ENCODE measurements around the gene ATXN10. TPM values are rescaled to one million over a fixed set of nuclear protein-coding genes. Genes with fewer than 3 reads are reported as not detected.
A peak's percentile ranks its signal among the peaks of the same experiment; 100 is the strongest.

The ATXN10 gene
- total RNA-seq, 1 donor from 2014 or later: 117 TPM

DNA sequence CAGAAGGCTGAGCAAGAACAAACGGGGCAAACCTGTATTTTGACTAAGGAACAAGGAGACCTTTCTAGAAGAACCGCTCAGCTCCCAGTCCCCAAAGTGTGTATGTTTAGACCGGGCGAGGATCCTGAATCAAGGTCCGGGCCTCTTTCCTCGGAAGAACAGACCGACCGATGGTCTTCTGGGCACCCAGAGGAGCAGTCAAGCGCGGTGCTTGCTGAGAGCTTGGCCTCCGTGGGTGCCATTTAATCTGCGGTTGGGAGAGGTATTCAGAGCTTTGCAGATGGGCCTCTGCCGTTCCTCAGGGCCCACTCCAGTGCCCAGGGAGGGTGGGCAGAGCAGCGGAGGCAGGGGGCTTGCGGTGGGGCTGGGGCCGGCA, 26.5 kb upstream of the ATXN10 start:
- no peak overlapping the region for H3K27ac Mint-ChIP-seq (ENCODE audit: unreplicated experiment)
- H3K9me3 Mint-ChIP-seq (ENCODE audit: low read depth): no peaks in the 10 kb centered on the region
- DNase-seq (ENCODE audit: low spot score): no peak
- no peaks in the 10 kb centered on the region for H3K36me3 Mint-ChIP-seq (ENCODE audit: low read depth)
- TF ChIP-seq, protein P1, sequence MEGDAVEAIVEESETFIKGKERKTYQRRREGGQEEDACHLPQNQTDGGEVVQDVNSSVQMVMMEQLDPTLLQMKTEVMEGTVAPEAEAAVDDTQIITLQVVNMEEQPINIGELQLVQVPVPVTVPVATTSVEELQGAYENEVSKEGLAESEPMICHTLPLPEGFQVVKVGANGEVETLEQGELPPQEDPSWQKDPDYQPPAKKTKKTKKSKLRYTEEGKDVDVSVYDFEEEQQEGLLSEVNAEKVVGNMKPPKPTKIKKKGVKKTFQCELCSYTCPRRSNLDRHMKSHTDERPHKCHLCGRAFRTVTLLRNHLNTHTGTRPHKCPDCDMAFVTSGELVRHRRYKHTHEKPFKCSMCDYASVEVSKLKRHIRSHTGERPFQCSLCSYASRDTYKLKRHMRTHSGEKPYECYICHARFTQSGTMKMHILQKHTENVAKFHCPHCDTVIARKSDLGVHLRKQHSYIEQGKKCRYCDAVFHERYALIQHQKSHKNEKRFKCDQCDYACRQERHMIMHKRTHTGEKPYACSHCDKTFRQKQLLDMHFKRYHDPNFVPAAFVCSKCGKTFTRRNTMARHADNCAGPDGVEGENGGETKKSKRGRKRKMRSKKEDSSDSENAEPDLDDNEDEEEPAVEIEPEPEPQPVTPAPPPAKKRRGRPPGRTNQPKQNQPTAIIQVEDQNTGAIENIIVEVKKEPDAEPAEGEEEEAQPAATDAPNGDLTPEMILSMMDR (IDR thresholded peaks at IDR 0.05): no peak
- no peak overlapping the region for H3K4me3 Mint-ChIP-seq (ENCODE audit: unreplicated experiment)
- H3K4me1 Mint-ChIP-seq (ENCODE audit: low read depth): peaks cover 3% of the 10 kb centered on the region
- H3K27me3 Mint-ChIP-seq (ENCODE audit: low read depth): peaks cover 13% of the 10 kb centered on the region

DNA sequence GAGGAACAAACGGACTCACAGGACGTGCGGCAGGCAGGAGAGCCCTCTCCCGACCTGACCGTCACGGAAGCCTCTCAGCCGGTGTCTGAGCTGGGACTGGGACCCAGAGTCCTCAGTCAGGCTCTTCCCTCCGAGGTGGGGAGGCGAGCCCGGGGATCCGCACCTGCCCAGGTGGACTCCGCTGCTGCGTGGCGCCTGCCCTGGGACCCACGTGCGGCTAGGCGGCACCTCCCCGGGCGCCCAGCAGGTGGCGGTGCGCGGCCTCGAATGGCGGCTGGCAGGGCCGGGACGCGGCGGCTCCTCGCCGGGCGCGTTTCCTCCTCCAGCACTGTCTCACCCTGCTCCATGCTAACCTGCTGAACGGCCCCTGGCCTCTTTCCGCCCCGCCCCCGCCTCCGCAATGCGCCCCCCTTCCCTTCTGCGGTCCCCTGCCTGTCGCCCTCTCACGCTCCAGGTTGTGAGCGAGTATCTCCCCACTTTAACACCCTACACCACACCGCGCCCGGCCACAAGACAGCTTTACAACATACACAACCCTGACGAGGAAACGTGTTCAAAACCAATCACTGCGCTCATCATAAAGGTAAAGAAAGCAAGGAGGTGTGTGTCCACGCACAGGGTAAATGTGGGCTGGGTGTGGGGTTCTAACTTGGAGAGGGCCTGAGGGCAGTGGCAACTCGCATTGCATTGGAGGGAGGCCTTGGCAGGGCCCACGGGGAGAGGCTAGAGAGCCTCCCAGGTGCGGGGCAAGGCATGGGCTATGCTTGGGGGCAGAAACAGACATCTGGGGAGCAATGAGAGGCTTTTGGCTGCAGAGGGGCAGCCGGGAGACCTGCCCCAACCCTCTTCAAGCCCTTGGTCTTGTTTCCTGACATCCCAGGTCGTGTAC, 25.9 kb upstream of the ATXN10 start:
- Mint-ChIP-seq H3K27me3 (ENCODE audit: low read depth) (peaks cover 14% of the 10 kb centered on the region), H3K9me3 (ENCODE audit: low read depth) (no peaks in the 10 kb centered on the region), H3K27ac (ENCODE audit: unreplicated experiment) (no peak overlapping the region), H3K36me3 (ENCODE audit: low read depth) (no peaks in the 10 kb centered on the region), H3K4me3 (ENCODE audit: unreplicated experiment) (no peak overlapping the region), H3K4me1 (ENCODE audit: low read depth) (peaks cover 3% of the 10 kb centered on the region)
- TF ChIP-seq, protein P1 (IDR thresholded peaks at IDR 0.05): peak; percentile 98
- peak; percentile 83 for DNase-seq (ENCODE audit: low spot score)

DNA sequence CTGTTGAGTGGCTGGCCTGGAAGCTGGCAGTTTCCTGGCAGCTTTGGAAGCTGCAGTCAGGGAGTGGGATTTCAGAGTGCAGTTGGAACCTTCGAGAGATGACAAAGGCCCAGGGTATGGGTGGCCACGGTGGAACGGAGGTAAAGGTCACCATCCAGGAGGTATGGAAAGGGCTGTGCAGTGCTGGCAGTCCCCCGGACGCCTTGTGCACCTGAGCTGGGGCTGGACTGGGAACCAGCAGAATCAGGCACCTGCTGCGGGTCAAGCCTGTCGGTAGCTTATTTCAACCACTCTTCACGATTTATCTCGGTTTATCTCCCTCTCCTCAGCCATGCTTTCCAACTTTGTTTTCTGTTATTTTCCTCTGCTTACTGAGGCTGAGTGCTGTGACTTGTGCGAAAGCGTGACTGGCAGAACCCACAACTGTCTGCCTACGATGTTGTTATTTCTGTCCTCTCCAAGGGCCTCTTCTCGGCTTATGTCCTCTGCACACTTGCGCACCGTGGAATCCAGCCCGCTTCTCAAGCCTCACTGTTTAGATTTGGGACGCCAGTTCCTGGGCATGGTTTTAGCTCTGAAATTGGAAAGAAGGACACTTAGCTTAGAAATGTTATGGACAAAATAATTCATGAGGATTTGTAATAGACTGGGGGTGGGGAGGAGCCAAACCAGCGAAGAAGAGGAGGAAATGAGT, 24.0 kb upstream of the ATXN10 start:
- peaks cover 16% of the 10 kb centered on the region for H3K27me3 Mint-ChIP-seq (ENCODE audit: low read depth)
- no peaks in the 10 kb centered on the region for H3K36me3 Mint-ChIP-seq (ENCODE audit: low read depth)
- TF ChIP-seq, protein P1 (IDR thresholded peaks at IDR 0.05): no peak
- no peak overlapping the region for H3K27ac Mint-ChIP-seq (ENCODE audit: unreplicated experiment)
- H3K9me3 Mint-ChIP-seq (ENCODE audit: low read depth): no peaks in the 10 kb centered on the region
- no peak overlapping the region for H3K4me3 Mint-ChIP-seq (ENCODE audit: unreplicated experiment)
- peaks cover 3% of the 10 kb centered on the region for H3K4me1 Mint-ChIP-seq (ENCODE audit: low read depth)
- DNase-seq (ENCODE audit: low spot score): peak; percentile 37

DNA sequence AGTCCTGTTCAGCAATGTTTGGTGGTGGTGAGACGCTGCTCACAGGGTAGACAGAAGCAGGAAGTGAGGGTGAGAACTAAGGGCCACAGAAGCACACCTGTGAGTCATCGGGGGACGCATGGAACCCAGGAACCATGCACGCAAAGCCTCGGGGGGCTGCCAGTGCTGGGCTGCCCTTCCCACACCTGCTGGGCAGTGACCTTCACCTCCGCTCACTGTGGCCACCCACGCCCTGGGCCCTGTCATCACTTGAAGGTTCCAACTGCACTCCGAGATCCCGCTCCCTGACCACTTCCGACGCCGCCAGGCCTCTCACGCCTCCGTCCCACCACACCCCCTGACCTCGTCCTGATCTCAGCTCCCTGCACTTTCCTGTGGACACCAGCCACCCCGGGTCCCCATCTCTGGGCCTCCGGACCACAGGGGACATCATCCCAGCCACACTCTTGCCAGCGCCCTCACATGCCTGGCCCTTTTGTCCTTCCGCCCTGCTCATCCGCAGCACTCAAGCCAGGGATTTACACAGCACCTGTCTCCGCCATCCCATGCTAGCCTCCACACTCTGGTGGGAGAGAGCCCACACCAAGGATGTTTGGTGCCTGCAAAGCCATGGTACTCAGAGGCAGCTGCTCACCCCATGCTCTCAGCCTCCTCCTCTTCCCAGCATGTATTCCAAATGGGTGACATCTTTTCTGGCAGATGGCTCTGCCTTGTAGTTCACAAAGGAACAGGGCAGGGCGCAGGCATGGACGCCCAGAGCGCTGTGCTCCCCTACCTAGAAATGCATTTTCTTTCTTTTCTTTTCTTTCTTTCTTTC, 23.1 kb upstream of the ATXN10 start:
- Mint-ChIP-seq H3K27me3 (ENCODE audit: low read depth) (peaks cover 18% of the 10 kb centered on the region), H3K4me1 (ENCODE audit: low read depth) (peaks cover 3% of the 10 kb centered on the region), H3K27ac (ENCODE audit: unreplicated experiment) (no peak overlapping the region), H3K9me3 (ENCODE audit: low read depth) (no peaks in the 10 kb centered on the region), H3K36me3 (ENCODE audit: low read depth) (no peaks in the 10 kb centered on the region), H3K4me3 (ENCODE audit: unreplicated experiment) (no peak overlapping the region)
- DNase-seq (ENCODE audit: low spot score): peak; percentile 60
- TF ChIP-seq, protein P1 (IDR thresholded peaks at IDR 0.05): no peak

DNA sequence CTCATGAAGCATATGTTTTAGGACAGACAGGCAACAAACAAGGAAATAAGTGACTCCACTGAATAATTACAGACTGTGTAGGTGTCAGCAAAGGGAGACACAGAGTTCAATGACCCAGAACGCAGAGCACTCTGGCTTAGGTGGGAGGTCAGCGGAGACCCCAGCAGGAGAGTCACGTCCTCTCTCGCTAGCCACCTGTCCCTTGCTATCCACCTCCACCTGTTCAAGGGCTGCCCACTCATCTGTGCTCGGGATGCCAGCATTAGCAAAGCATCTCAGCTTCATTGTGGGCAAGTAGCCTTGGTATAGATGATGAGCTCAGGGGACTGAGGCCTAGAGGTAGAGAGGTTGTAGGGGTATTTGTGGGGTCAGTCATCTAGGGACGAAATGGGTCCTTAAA, 21.8 kb upstream of the ATXN10 start:
- peaks cover 20% of the 10 kb centered on the region for H3K27me3 Mint-ChIP-seq (ENCODE audit: low read depth)
- peak; percentile 51 for DNase-seq (ENCODE audit: low spot score)
- no peak overlapping the region for H3K27ac Mint-ChIP-seq (ENCODE audit: unreplicated experiment)
- TF ChIP-seq, protein P1 (IDR thresholded peaks at IDR 0.05): no peak
- no peaks in the 10 kb centered on the region for H3K9me3 Mint-ChIP-seq (ENCODE audit: low read depth)
- H3K4me1 Mint-ChIP-seq (ENCODE audit: low read depth): peaks cover 3% of the 10 kb centered on the region
- no peaks in the 10 kb centered on the region for H3K36me3 Mint-ChIP-seq (ENCODE audit: low read depth)
- no peak overlapping the region for H3K4me3 Mint-ChIP-seq (ENCODE audit: unreplicated experiment)
